Measurements from ENCODE around the gene ARFGAP3. TPM values are rescaled to one million over a fixed set of nuclear protein-coding genes. Genes with fewer than 3 reads are reported as not detected.

Gene ARFGAP3
- total RNA-seq = 41.9 and 60.4 TPM in 2 replicates

GRCh38 chr22:42856865-42857704 is at the start of gene ARFGAP3:
Gene ARFGAP3 (minus strand): TSS chr22:42857273. CDS start chr22:42857182, 91 bp downstream.

Small RNA genes lying within 50 kb of the gene (small RNA-seq; reads per million reads assigned to genes)
- not detected for gene RF00019

Other genes starting within 250 kb of the ARFGAP3 start
- gene POLDIP3, start 242.4 kb downstream of the ARFGAP3 start, total RNA-seq = 21.7 and 23.9 TPM in 2 replicates
- 1.1 and 1.4 TPM in 2 replicates for gene ATP5MGL, start 216.7 kb downstream of the ARFGAP3 start, total RNA-seq
- gene CYB5R3, start 207.9 kb downstream of the ARFGAP3 start, total RNA-seq = 70.6 and 97.4 TPM in 2 replicates
- 31.5 and 41.2 TPM in 2 replicates for gene A4GALT, start 136.4 kb downstream of the ARFGAP3 start, total RNA-seq
- 29.0 and 33.8 TPM in 2 replicates for gene PACSIN2, start 157.9 kb upstream of the ARFGAP3 start, total RNA-seq
- 6.1 and 9.9 TPM in 2 replicates for gene TTLL1, start 232.1 kb upstream of the ARFGAP3 start, total RNA-seq

All from subcutaneous preadipocyte (primary cell).